Daoy (cell line): ENCODE measurements around the gene SLAMF9. TPM values are rescaled to one million over a fixed set of nuclear protein-coding genes. Genes with fewer than 3 reads are reported as not detected.

Source experiments
- DNase-seq: peaks from one replicate; pipeline ENCODE4 v3.0.0-alpha.2; 2015; ENCODE audit warnings: low read depth
- total RNA-seq: library from RNA; depleted of rRNA; stranded (reverse); fragments of >200 nt; shearing (Covaris generic); gene quantifications from 2 replicates; pipeline ENCODE4 v1.2.3, GENCODE V29; 2014

The SLAMF9 gene
- total RNA-seq, 1 experiment from 2014 or later: not detected

- no peak for DNase-seq
Measured at GRCh38 chr1:159946242-159947187, 7.5 kb downstream of the SLAMF9 start.

DNA sequence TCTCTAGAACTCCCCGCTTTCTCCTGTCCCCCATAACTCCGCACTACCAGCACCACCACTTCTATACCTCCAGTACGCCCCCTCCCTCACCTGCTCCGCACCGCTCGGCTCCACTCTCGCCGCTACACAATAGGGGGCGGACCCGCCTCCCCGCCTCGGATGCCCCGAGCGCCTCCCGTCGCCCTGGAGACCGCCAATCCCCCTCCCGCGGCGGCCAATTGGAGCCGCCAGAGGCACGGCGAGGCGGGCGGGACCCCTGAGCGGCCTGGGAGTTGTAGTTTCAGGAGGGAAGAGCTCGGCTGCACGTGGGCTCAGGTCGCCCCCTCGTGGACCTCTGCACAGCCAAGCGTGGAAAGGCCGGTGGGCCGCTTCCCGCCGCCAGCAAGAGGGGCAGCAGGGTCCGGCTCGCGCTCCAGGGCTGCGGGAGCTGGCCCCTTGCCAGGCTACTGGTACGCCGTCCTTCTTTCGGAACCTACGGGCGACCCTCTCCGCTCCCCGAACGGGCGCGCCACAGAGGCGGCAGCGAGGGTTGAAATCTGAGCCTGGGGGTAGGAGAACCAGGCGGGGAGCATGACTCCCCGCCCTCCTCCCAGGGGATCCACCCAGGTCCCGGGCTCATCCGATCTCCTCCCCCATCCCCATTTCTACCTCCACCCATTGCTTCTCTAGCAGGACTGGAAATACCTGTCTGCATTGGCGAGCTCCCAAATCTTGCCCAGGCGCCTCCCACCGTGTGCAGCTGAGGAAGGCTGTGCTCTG is 8.4 kb downstream of the SLAMF9 start, which contains the start of gene IGSF9:
IGSF9 (minus strand) TSS at position 131 of the 759 bp plus-strand sequence. CDS start 2,159 bp downstream, outside the sequence.
- peak; percentile 95 for DNase-seq

DNA sequence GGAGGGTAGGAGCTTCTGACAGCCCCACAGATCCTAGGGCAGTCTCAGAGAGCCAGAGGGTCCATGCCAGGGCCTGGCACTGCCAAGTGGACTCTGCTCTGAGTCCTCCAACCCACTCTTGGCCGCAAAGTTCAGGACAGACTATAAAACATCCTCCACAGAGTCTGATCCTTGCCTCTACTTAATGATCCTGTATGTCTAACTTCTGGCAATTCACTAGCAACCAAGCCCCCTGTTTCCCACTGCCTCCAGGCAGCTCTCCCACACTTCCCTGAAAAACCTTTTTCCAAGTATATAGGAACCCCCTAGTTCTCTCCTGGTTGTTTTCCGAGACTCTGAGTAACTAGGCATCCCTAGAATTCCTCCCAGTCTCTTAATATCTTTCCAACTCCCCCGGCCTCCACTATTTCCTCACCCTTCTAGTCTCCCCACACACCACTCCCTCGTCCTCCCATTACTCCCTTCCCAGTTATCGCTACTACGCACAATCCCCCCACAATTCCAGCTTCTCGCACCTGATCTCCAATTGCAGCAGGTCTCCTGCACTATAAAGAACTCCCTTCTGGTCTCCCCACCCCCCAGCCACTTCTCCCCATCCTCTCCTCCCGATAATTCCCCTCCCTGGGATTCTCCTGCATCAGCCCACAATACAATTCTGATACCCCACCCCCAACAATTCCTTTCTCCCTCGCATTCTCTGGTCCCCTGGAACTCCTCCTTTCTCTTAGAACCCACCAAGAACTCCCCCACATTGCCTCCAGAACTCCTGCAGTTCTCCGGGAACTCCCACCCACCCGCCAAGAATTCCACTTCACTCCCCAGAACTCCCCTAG is 9.2 kb downstream of the SLAMF9 start:
- DNase-seq: no peak

- DNase-seq: no peak
Measured at GRCh38 chr1:159943908-159944622, 10.0 kb downstream of the SLAMF9 start.

DNA sequence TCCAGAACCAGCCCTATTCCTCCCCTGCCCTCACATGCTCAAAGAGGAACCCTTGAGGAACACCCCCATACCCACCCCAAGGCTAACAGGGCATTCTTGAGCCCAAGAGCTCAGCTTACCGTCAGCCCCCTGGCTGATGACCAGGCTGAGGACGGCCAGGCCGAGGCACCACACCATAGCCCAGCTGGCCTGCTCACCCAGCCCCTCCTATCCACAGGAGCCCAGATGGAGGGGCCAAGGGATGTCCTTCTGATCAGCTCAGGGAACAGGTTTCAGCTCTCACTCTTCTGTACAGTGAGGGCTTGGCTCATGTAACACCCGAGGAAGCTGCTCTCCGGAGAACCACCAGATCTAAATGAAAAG is 10.8 kb downstream of the SLAMF9 start:
- no peak for DNase-seq

DNA sequence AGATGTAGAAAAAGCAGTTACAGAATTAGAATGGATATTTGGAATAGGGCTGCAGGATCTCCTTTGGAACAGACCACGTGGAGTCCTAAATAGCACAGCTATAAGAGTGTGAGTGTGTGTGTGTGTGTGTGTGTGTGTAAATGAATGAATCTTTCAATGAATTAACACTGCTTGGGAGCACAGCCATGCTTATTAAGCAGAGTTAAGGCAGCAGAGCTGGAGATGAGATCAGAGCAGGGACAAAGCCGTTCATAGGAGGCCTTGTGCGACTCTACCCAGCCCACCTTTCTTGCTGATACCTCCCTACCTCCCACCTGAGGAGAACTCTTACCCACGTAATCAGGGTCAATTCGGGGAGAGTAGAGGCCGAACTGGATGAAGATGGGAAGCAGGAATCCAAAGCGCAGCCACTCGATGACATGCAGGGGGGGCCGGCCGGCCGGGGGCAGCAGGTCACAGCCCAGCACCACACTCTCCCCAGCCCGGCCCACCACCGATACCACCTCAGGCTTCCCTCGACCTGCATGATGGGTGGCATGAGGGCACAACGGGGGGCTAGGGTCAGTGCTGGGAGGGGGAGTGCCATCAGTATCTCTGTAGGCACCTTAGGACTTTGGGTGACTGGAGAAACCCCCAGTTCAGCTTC is 11.3 kb downstream of the SLAMF9 start:
- DNase-seq: no peak

GRCh38 chr1:159941591-159942560 is 12.2 kb downstream of the SLAMF9 start:
- DNase-seq: no peak

GRCh38 chr1:159941141-159941540 is 12.9 kb downstream of the SLAMF9 start:
- DNase-seq: no peak

DNA sequence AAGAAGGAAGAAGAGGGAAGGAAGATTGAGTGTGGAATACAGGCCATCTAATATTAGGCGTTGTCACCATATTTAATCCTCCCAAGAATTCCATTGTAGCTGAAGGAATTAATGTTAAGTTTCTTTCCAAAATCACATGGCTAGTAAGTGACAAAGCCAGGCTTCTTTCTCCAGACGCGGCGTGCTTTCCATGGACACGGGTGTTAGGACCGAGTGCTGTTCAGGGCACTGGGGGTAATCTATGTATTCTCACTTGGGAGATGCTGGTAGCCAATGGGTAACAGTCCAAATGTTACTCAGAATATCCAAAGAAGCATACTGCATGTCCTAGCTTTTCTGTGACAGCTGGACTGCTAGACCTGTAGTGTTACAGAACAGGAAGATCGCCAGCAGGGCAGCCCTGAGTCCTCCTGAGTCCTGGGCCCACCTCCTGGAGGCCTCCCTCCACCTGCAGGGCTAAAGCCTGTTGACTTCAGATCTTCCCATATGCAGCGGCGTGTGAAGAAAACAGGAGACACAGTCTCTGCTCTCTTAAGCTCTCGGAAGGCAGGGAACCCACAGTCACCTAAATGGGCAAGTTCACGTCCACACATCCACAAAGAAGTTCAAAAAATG is 13.9 kb downstream of the SLAMF9 start:
- no peak for DNase-seq

GRCh38 chr1:159939678-159940002 is 14.4 kb downstream of the SLAMF9 start:
- no peak for DNase-seq

GRCh38 chr1:159938905-159939677 is 14.9 kb downstream of the SLAMF9 start:
- no peak for DNase-seq

- peak; percentile 28 for DNase-seq
Measured at GRCh38 chr1:159938211-159938852, 15.7 kb downstream of the SLAMF9 start.

GRCh38 chr1:159937054-159937750 is 16.8 kb downstream of the SLAMF9 start:
- no peak for DNase-seq

- peak; percentile 77 for DNase-seq
Measured at GRCh38 chr1:159936273-159936904, 17.6 kb downstream of the SLAMF9 start.

GRCh38 chr1:159935719-159936272 is 18.2 kb downstream of the SLAMF9 start:
- DNase-seq: no peak

DNA sequence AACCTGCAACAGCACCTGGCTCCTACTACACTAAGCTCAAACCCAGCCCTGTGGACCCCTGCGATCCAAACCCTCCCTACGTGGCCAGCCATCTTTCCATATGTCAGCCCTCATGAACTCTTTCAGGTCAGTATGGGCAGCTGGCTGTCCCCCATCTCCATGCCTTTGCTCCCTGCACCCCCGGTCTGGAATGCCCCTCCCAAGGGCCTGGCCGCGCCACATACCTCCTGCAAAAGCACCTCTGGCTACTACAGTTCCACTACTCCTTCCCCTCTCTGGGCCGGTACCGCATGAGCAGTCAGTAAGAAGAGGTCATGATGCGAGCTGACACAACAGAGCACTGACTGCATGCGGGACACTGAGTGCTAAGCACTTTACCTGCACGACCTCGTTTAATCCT is 18.7 kb downstream of the SLAMF9 start:
- DNase-seq: no peak
